ENCODE data around the gene RAPH1.

RAPH1 gene

DNA sequence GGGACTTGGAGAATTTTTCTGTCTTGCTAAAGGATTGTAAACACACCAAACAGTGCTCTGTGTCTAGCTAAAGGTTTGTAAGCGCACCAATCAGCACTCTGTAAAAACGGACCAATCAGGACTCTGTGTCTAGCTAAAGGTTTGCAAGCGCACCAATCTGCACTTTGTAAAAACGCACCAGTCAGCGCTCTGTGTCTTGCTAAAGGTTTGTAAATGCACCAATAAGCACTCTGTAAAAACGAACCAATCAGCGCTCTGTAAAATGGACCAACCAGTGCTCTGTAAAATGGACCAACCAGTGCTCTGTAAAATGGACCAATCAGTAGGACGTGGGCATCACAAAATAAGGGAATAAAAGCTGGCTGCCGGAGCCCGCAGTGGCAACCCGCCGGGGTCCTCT is 190.4 kb downstream of the RAPH1 start:
- TF ChIP-seq, protein P1, sequence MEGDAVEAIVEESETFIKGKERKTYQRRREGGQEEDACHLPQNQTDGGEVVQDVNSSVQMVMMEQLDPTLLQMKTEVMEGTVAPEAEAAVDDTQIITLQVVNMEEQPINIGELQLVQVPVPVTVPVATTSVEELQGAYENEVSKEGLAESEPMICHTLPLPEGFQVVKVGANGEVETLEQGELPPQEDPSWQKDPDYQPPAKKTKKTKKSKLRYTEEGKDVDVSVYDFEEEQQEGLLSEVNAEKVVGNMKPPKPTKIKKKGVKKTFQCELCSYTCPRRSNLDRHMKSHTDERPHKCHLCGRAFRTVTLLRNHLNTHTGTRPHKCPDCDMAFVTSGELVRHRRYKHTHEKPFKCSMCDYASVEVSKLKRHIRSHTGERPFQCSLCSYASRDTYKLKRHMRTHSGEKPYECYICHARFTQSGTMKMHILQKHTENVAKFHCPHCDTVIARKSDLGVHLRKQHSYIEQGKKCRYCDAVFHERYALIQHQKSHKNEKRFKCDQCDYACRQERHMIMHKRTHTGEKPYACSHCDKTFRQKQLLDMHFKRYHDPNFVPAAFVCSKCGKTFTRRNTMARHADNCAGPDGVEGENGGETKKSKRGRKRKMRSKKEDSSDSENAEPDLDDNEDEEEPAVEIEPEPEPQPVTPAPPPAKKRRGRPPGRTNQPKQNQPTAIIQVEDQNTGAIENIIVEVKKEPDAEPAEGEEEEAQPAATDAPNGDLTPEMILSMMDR (IDR thresholded peaks at IDR 0.05; ENCODE audit: low read depth, low read length) = no peak
- no peak overlapping the region for H3K4me3 ChIP-seq (ENCODE audit: low read depth, low read length)
- in situ Hi-C loops (cut with HindIII; ENCODE audit: low sequenced_read_pairs) = no loop called here
- no peak for DNase-seq (ENCODE audit: low read depth, low spot score)
